Nephron progenitor cell (in vitro differentiated cells): ENCODE results near the gene SLC25A11.

Experiments
- DNase-seq: peaks from one replicate; pipeline ENCODE4 v3.0.0; 2021
- H3K27ac Mint-ChIP-seq: 2 replicates; pipeline ENCODE4 v1.8.0; 2021; ENCODE audit warnings: mild to moderate bottlenecking, moderate library complexity, mixed read lengths
- H3K27me3 Mint-ChIP-seq: 2 replicates; pipeline ENCODE4 v1.8.0; 2021; ENCODE audit warnings: mild to moderate bottlenecking, low read depth, mixed read lengths; ENCODE audit not compliant: poor library complexity
- H3K36me3 Mint-ChIP-seq: 2 replicates; pipeline ENCODE4 v1.8.0; 2021; ENCODE audit warnings: low read depth, mixed read lengths
- H3K4me1 Mint-ChIP-seq: 2 replicates; pipeline ENCODE4 v1.8.0; 2021; ENCODE audit warnings: mixed read lengths
- H3K4me3 Mint-ChIP-seq: 2 replicates; pipeline ENCODE4 v1.8.0; 2021; ENCODE audit warnings: mild to moderate bottlenecking, moderate library complexity, mixed read lengths
- H3K9me3 Mint-ChIP-seq: 2 replicates; pipeline ENCODE4 v1.8.0; 2021; ENCODE audit warnings: mild to moderate bottlenecking, moderate library complexity, mixed read lengths
- CTCF ChIP-seq: fragments of 200-600 bp; sonication (generic); IDR thresholded peaks from 2 replicates; pipeline ENCODE4 v1.5.0; 2021; ENCODE audit warnings: antibody characterized with exemption

The SLC25A11 gene

GRCh38 chr17:4936436-4936835, 3.4 kb downstream of the SLC25A11 start:
- H3K27me3 Mint-ChIP-seq, result peaks cover 9% of the 10 kb centered on the region
- no peak for TF ChIP-seq CTCF
- peaks cover 38% of the 10 kb centered on the region for H3K4me1 Mint-ChIP-seq
- no peak overlapping the region for H3K4me3 Mint-ChIP-seq
- H3K36me3 Mint-ChIP-seq, result peaks cover 14% of the 10 kb centered on the region
- no peaks in the 10 kb centered on the region for H3K9me3 Mint-ChIP-seq
- peak overlapping the region; percentile 92 for H3K27ac Mint-ChIP-seq
- no peak for DNase-seq

DNA sequence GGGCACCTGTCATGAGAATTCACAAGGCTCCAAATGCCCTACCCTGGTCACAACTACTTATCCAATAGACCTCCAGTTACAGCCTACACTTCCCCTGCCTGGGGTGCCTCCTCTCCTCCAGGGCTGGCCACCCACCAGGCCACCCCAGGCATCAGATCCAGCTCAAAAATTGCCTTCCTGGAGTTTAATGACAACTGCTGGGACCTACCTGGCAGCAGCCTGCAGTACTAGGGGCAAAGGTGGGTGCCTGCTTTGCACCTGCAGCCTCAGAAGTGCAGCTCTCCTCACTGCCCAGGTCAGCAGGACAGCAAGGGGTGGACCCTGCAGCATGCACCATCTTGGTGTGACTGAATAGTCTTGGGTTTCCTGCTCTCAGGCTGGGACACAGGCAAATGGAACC, 4.2 kb downstream of the SLC25A11 start:
- Mint-ChIP-seq H3K27ac (no peak overlapping the region), H3K4me3 (no peak overlapping the region), H3K9me3 (no peaks in the 10 kb centered on the region), H3K36me3 (peaks cover 19% of the 10 kb centered on the region), H3K4me1 (peaks cover 31% of the 10 kb centered on the region), H3K27me3 (peaks cover 12% of the 10 kb centered on the region)
- no peak for TF ChIP-seq CTCF
- DNase-seq, result no peak

- Mint-ChIP-seq H3K4me1 (peaks cover 31% of the 10 kb centered on the region), H3K27ac (peak overlapping the region; percentile 55), H3K9me3 (no peaks in the 10 kb centered on the region), H3K36me3 (peaks cover 21% of the 10 kb centered on the region), H3K27me3 (peaks cover 8% of the 10 kb centered on the region), H3K4me3 (no peak overlapping the region)
- DNase-seq, result peak; percentile 35
- TF ChIP-seq CTCF, result peak; percentile 16
Measured at GRCh38 chr17:4934173-4934979, 5.5 kb downstream of the SLC25A11 start.

DNA sequence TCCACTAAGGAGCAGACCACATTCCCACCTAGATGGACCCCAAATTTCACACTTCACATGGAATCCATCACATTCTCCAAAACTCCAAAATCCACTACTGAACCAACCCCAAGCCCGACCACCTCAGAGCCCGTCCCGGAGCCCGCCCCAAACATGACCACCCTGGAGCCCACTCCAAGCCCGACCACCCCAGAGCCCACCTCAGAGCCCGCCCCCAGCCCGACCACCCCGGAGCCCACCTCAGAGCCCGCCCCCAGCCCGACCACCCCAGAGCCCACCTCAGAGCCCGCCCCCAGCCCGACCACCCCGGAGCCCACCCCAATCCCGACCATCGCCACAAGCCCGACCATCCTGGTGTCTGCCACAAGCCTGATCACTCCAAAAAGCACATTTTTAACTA, 6.2 kb downstream of the SLC25A11 start:
- no peak overlapping the region for H3K4me3 Mint-ChIP-seq
- H3K4me1 Mint-ChIP-seq, result peaks cover 24% of the 10 kb centered on the region
- H3K36me3 Mint-ChIP-seq, result peaks cover 26% of the 10 kb centered on the region
- H3K9me3 Mint-ChIP-seq, result no peaks in the 10 kb centered on the region
- H3K27ac Mint-ChIP-seq, result peak overlapping the region; percentile 67
- no peak for DNase-seq
- no peak for TF ChIP-seq CTCF
- H3K27me3 Mint-ChIP-seq, result peaks cover 8% of the 10 kb centered on the region

GRCh38 chr17:4932756-4933155, 7.1 kb downstream of the SLC25A11 start:
- no peak overlapping the region for H3K27ac Mint-ChIP-seq
- peaks cover 8% of the 10 kb centered on the region for H3K27me3 Mint-ChIP-seq
- peaks cover 16% of the 10 kb centered on the region for H3K4me1 Mint-ChIP-seq
- no peaks in the 10 kb centered on the region for H3K9me3 Mint-ChIP-seq
- no peak for DNase-seq
- TF ChIP-seq CTCF, result no peak
- no peak overlapping the region for H3K4me3 Mint-ChIP-seq
- H3K36me3 Mint-ChIP-seq, result peaks cover 26% of the 10 kb centered on the region

DNA sequence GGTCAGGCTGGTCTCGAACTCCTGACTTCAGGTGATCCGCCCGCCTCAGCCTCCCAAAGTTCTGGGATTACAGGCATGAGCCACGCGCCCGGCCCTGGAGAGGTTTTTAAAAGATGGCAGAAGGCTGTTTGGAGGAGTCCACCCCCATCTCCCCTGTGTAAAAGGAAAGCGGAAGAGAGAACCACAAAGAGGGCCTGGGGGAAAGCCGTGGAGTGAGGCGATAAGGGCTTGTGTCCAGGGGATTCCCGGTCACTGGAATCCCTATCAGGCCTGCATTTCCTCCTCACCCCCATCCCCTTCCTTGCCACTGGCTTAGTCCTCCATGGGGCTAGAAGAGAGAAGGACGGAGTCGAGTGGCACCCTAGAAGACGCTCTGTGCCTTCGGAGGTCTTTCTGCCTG, 7.9 kb downstream of the SLC25A11 start, which contains the start of gene GP1BA:
Gene GP1BA, plus strand, starts transcription at position 315 of the 400 bp plus-strand sequence. CDS start 328 bp downstream, outside the sequence.
- Mint-ChIP-seq H3K4me1 (peaks cover 21% of the 10 kb centered on the region), H3K9me3 (no peaks in the 10 kb centered on the region), H3K36me3 (peaks cover 26% of the 10 kb centered on the region), H3K4me3 (no peak within 1 kb of the TSS), H3K27me3 (peaks cover 8% of the 10 kb centered on the region), H3K27ac (peak within 1 kb of the TSS; percentile 68)
- no peak for TF ChIP-seq CTCF
- no peak for DNase-seq
